Measurements from ENCODE around the gene PCGF3.
"Not testable (repeated sequence)": the region's sequence is repeated elsewhere in the genome, so short reads cannot be mapped to it uniquely, and the experiment has no call there.

PCGF3 gene

DNA sequence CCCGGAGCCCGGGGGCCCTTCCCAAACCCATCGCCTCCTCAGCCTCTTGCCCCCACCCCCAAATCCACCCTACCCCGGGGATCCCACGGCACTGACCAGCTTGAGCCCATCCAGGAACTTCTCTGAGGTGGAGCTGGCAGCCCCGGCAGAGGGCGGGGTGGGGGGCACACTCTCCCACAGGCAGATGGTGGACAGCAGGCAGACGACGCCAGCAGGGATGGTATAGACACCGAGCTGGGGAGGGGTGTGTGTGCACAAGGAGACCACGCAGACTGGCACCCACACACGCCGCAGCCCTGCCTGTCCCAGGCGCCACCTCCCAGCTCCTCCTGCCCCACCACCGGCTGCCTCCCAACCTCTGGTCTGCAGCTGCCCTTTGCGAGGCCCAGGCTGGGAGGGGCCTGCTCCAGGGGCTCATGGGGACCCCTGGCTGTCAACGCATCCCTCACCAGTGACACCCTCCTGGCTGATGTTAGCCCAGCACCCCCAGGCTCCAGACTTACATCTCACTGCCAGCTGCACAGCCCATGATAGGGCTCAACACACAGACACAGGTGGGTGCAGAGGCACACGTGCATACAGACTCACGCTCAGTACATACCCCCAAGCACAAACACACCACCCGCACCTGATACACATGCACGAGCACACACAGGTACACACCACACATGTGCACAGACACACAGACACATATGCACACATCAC lies 20.9 kb upstream of the PCGF3 start:
- Mint-ChIP-seq H3K27ac (no peak overlapping the region), H3K4me3 (no peak overlapping the region), H3K4me1 (ENCODE audit: low read depth) (peaks cover 4% of the 10 kb centered on the region), H3K27me3 (peaks cover 6% of the 10 kb centered on the region), H3K36me3 (no peaks in the 10 kb centered on the region), H3K9me3 (ENCODE audit: low read depth) (no peaks in the 10 kb centered on the region)

DNA sequence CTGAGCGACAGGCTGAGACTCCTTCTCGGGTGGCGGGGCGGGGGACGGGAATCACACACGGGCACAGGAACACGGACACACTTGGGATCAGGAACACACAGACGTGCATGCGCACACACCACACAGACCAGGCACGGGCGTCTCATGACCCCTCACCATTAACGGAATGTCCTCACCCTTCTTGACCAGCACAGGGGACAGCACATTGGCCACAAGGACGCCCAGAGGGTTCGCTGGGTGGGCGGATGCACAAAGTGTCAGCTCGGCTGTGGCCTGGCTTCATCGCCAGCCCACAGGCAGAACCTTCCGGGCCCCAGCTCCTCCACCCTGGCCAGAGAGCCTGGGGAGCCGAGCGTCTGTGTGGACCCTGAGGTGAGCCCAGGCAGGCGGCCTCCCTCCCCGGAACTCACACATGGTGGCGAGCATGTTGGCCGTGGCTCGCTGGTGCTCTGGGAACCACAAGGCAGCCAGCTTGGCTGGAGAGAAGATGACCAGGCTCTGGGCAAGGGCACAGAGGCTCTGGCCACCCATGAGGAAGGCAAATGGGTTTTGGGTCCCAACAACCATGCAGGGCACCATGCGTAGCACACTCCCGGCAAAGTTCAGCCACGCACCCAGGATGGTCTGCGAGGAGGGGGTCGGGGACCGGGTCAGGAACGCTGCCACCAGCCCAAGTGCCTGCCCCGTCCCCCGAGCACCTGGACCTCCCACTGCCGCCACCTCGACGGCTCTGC lies 19.8 kb upstream of the PCGF3 start:
- Mint-ChIP-seq H3K36me3 (no peaks in the 10 kb centered on the region), H3K27me3 (peaks cover 9% of the 10 kb centered on the region), H3K9me3 (ENCODE audit: low read depth) (no peaks in the 10 kb centered on the region), H3K27ac (no peak overlapping the region), H3K4me1 (ENCODE audit: low read depth) (peaks cover 4% of the 10 kb centered on the region), H3K4me3 (no peak overlapping the region)

DNA sequence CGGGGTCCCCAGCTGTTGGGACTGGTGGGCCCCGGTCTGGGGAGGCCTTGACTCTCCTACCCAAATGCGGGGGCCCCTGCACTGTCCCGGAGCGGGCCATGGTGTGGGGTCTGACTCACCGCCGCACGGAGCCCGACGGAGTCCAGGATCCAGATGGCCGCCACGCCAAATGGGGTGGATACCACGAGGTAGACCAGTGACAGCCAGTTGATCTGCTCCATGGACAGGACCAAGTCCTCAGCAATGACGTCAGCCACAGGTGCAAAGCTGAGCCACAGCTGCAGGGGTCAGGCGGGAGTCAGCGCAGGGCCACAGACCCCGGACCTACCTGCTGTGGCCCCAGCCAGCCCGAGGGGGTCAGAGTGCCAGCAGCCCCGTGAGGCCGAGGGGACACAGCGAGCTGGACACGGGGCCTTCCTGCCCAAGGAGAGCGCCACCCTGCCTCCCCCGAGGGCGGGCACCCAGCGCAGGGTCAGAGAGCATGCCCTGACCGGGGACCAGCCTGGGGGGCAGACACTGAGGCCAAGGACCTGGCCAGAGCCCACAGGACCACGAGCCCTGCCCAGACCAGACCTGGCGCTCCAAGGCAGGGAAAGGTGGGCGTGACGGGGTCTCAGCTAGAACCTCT lies 19.1 kb upstream of the PCGF3 start:
- H3K9me3 Mint-ChIP-seq (ENCODE audit: low read depth): no peaks in the 10 kb centered on the region
- H3K36me3 Mint-ChIP-seq: no peaks in the 10 kb centered on the region
- no peak overlapping the region for H3K27ac Mint-ChIP-seq
- peaks cover 4% of the 10 kb centered on the region for H3K4me1 Mint-ChIP-seq (ENCODE audit: low read depth)
- H3K27me3 Mint-ChIP-seq: peaks cover 9% of the 10 kb centered on the region
- H3K4me3 Mint-ChIP-seq: no peak overlapping the region

DNA sequence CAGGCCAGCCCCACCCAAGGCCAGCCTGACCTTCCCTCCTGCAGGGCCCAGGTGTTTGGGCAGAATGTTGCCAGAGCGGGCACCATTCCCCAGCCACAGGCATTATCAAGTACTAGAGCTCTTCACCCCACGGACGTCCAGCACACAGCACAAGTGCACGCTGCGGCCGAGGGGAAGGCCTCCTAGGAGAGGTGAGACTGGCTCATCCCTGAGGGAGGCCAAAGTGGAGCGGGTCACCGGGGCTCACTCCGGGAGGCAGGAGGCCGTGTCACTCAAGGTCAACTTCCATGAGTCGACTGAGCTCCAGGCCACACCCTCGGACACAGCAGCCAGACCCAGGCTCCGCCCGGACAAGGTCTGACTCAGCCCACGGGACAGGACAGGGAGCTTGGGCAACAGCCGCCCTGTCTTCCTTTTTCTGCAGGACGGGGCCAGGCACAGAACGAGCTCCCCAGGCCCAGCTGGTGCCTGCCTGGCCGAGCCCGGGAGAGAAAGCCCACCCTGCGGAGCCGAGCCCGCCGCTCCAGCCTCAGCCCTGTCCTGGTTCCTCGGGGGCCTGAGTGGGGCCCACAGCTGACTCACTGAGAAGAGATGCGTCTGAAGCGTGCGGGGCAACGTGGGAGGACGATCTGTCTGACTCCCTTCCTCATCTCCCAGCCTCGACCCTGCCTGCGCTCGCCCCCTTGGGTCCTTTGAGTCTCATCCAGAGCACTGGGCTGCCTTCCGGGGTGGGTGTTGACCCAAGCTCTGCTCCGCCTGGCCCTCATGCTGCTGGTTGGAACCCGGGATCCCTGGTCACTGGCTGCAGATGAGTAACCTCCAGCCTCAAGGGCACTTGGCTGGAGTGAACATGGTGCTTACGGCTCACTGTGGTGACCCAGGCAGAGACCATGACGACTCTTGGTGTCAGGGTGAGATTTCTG lies 18.3 kb upstream of the PCGF3 start:
- peaks cover 9% of the 10 kb centered on the region for H3K27me3 Mint-ChIP-seq
- H3K27ac Mint-ChIP-seq: no peak overlapping the region
- H3K36me3 Mint-ChIP-seq: no peaks in the 10 kb centered on the region
- no peak overlapping the region for H3K4me3 Mint-ChIP-seq
- peaks cover 4% of the 10 kb centered on the region for H3K4me1 Mint-ChIP-seq (ENCODE audit: low read depth)
- no peaks in the 10 kb centered on the region for H3K9me3 Mint-ChIP-seq (ENCODE audit: low read depth)

DNA sequence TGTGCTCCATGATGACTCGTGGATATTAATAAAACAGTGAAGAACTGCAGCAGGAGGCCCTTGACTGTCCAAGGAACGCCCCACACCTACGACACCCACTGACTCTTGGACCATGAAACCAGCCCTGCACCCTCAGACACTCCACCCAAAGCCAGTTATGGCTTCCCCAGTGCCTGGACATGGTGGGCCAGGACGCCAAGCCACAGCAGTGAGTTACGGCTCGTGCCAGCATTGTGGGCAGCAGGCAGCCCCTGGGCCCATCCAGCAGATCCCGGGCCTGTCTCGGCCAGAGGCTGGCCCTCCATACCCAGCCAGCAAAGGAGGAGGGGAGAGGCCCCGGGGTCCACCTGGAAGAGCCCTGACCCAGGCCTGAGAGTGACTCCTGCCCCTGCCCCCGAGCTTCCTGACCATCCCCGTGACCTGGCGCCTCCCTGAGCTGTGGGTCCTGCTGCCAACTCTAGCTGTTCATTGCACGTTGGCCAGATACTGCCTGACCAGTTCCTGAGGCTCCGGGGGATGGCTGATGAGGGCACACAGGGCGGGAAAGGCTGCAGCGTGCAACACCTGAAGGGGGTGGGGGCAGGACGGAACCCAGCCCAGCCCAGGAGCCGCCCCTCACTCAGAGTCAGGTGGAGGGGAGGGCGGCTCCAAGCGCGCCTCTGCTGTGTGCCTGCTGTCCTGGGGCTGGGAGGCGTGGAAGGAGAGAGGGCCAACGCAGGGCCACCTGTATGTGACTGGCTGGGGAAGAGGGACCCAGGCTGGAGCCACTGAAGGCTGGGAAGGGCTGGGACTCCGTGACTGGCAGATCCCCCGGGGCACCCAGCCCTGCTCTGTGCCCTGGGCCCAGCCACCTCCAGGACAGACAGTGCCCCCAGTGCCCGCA lies 17.4 kb upstream of the PCGF3 start:
- H3K27me3 Mint-ChIP-seq: peaks cover 9% of the 10 kb centered on the region
- H3K27ac Mint-ChIP-seq: no peak overlapping the region
- peaks cover 4% of the 10 kb centered on the region for H3K4me1 Mint-ChIP-seq (ENCODE audit: low read depth)
- no peaks in the 10 kb centered on the region for H3K9me3 Mint-ChIP-seq (ENCODE audit: low read depth)
- H3K4me3 Mint-ChIP-seq: no peak overlapping the region
- H3K36me3 Mint-ChIP-seq: no peaks in the 10 kb centered on the region

DNA sequence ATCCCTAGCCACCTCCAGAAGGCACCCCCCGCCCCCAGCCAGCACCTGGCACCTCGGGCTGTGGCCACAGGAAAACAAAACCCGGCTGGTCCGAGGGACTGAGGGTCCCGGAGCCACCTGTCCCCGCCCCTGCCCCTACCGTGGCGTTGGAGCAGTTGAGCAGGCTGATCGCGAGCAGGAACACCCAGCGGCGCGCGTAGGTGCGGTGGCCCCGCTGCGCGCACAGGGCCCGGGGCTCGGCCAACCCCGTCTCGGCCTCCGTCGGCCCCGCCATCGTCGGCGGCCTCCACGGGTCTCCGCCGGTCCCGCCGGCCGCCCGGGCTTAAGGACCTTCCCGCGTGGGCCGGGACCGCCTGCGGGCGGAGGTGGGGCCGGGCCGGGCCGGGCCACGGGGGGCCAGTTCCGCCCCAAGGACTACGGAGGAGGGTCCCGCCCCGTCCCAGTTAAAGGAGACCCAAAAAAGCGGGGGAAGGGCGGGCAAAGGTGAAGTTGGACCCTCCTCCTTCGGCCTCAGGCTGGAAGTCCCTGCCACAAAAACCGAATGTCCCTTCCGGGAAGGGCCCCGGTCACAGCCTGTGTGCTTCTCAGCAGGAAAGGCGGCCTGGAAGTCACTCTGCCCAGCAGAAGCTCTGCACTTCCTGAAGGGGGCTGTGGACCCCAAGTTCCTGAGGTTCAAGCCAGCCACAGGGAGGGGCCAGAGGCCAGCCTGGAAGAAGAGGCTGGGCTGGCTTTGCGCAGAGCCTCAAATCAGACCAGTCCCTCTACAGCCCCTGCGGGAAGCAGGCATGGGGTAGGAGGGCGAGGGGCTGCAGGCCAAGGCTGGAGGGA lies 16.6 kb upstream of the PCGF3 start, which contains the start of gene SLC49A3:
Gene SLC49A3 (minus strand): TSS at position 298 of the 828 bp plus-strand sequence. CDS start 24 bp downstream, at position 274.
- Mint-ChIP-seq H3K9me3 (ENCODE audit: low read depth) (no peaks in the 10 kb centered on the region), H3K4me1 (ENCODE audit: low read depth) (peaks cover 4% of the 10 kb centered on the region), H3K27ac (no peak within 1 kb of the TSS), H3K27me3 (peaks cover 12% of the 10 kb centered on the region), H3K4me3 (no peak within 1 kb of the TSS), H3K36me3 (no peaks in the 10 kb centered on the region)

DNA sequence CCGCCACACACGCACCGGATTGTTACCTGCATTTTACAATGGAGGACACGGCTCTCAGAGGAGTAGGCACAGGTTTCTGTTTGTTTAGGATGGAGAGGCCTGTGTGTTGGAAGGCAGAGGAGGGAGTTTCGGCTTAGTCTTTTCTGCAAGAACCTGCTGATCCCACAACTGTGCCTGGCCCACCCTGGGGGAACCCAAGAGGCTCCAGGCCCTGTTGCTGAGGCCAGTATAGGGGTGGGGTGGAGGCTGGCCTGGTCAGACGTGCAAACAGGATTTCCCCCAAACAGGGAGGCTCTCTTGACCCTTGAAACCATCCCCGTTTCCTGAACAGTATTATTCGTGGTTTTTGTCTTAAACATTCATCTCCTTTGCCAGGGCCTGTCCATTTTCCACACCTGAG lies 15.9 kb upstream of the PCGF3 start:
- Mint-ChIP-seq H3K9me3 (ENCODE audit: low read depth) (no peaks in the 10 kb centered on the region), H3K36me3 (no peaks in the 10 kb centered on the region), H3K4me1 (ENCODE audit: low read depth) (peaks cover 4% of the 10 kb centered on the region), H3K4me3 (no peak overlapping the region), H3K27me3 (peaks cover 14% of the 10 kb centered on the region), H3K27ac (no peak overlapping the region)

DNA sequence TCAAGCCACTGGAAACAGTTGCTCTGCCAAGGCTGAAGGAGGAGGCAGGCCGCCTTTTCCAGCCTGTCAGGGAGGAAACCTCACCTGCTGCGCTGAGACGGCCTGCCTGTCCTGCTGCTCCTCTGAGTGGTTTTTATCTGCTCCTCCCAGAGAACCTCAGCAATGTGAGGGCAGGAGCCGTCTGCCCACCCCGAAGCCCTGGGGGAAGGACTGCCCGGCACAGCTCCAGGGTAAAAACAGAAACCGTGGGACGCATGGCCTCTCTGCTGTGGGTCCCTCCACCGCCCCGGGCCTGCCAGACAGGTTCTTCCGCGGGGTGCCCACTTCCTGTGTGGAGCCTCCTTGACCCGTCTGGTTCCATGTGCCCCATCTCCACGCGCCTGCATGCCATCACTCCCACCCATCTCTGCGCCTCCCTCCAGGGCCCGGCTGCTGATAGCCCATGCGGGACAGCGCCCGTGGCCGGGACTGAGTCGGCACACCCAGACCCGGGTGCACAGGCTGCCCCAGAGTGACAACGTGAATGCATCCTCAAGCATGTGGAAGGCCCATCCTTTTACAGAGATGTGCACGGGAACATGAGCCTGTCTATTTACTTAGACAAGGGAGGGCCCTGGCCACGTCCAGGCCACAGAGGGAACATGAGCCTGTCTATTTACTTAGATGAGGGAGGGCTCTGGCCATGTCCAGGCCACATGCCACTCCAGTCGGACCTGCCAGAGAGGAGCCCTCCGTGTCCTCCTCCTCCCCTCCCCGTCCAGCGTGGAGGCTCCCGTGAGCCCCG lies 12.7 kb upstream of the PCGF3 start:
- Mint-ChIP-seq H3K27ac (no peak overlapping the region), H3K4me3 (no peak overlapping the region), H3K4me1 (ENCODE audit: low read depth) (no peaks in the 10 kb centered on the region), H3K9me3 (ENCODE audit: low read depth) (no peaks in the 10 kb centered on the region), H3K36me3 (no peaks in the 10 kb centered on the region), H3K27me3 (peaks cover 8% of the 10 kb centered on the region)

DNA sequence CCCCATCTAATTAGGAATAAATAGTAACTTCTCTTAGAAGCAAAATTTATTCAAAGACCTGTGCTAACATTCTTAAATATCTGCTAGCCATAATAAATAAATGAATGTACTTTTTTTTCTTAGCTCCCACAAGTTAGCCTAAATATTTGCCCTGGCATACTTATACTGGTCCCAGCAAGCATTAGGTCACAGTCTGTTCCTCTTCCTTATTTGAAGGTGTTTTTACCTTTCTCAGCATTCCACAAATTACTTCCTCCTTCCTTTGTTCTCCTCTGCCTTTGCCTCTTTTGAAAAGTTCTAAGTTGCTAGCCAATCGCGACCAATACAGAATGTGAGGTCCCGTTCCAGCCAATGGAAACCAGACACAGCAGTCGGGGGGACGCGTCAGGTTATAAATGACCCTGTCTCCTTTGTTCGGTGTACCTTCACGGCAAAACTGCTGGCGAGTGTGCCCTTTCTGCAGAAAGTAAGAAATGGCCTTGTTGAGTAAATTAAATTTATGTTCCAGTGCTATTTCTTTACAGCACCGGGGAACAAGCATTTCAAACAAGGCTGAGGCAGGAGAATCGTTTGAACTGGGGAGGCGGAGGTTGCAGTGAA lies 11.2 kb upstream of the PCGF3 start:
- H3K9me3 Mint-ChIP-seq (ENCODE audit: low read depth); H3K4me3 Mint-ChIP-seq; H3K27ac Mint-ChIP-seq; H3K36me3 Mint-ChIP-seq; H3K4me1 Mint-ChIP-seq (ENCODE audit: low read depth); H3K27me3 Mint-ChIP-seq: not testable (repeated sequence)

DNA sequence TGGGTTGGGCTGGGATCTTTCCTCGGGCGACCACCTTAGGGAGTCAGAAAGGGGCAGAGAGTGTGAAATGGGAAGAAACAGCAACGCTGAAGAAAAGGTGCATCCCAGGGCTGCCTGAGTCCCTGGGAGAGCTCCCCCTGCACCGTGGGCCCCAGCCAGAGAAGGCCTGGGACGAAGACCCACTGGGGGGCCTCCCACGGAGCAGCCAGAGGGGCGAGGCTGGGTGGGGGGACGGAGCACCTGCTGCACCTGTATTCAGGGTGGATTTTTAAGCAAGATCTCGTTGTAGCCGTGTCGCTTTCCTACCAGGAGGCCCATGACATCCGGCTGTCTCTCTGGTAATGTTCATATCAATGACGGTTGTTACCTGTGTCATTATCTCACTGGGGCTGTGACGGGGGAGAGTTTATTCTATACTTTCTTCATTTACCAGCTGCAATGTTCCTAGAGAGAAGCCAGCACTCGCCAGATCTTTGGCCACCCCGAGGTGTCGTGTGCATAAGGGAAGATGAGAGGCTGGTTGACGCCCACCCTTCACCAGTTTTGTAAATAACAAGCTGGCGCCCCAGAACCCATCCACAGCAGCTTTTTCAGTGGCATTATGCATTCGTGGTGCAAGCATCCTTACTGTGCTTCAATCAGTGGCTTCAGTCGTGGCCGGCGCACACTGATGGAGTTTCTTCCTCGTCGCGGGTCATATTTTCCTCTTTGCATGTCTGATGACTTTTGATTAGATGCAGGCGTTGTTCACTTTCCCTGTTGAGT lies 5.6 kb upstream of the PCGF3 start:
- Mint-ChIP-seq H3K27me3 (no peaks in the 10 kb centered on the region), H3K27ac (no peak overlapping the region), H3K9me3 (ENCODE audit: low read depth) (no peaks in the 10 kb centered on the region), H3K4me1 (ENCODE audit: low read depth) (peaks cover 6% of the 10 kb centered on the region), H3K4me3 (no peak overlapping the region), H3K36me3 (no peaks in the 10 kb centered on the region)

DNA sequence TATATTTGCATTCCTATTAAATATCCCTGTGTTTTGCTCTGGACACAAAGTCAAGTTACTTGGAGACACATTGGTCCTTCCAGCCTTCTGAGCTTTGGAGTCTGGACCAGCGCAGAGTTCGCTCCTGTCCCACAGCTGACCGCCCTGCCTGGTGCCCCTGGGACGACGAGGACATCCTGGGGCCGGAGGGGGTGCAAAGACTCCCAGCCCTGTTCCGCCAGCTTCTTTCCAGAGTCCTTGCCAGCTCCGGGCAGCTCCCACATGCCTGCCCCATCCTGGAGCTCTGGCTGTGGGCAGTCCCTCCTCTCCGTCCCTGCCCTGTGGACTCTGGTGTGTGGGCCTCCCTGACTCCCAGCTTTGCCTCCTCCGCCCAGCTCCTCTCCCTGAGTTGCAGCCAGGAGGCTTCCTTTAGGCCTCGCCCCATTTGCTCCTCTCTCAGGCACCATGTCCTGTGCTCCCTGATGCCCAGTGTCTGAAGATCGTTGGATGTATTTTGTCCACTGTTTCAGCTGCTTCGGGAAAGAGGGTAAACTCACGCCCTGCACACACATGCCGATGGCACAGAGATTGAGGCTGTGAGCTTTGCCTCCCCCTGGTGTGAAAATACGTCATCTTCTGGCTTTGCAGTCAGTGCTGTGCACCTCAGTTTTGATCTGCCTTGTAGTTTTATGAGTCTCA lies 4.9 kb upstream of the PCGF3 start:
- no peaks in the 10 kb centered on the region for H3K27me3 Mint-ChIP-seq
- no peak overlapping the region for H3K4me3 Mint-ChIP-seq
- no peaks in the 10 kb centered on the region for H3K9me3 Mint-ChIP-seq (ENCODE audit: low read depth)
- peaks cover 6% of the 10 kb centered on the region for H3K4me1 Mint-ChIP-seq (ENCODE audit: low read depth)
- no peak overlapping the region for H3K27ac Mint-ChIP-seq
- no peaks in the 10 kb centered on the region for H3K36me3 Mint-ChIP-seq

Data from activated naive CD8-positive, alpha-beta T cell (primary cell).